Panc1 (cell line): ENCODE results near the gene ABL1. TPM values are rescaled to one million over a fixed set of nuclear protein-coding genes. Genes with fewer than 3 reads are reported as not detected.

Experiments
- ATAC-seq: fragments of 200-7000 bp; cut with Tn5 transposase; 2 replicates; pipeline ENCODE4 v1.9.1; 2020; ENCODE audit warnings: mild to moderate bottlenecking, moderate library complexity
- BruUV-seq: library from RNA; stranded (reverse); fragments of 400-500 nt; replicated peaks from 2 replicates; lab custom pipeline; 2021; lab: Mats Ljungman, UMichigan
- CTCF ChIA-PET: fragments of 300-600 bp; sonication (Branson Sonifier 250); formaldehyde crosslinking; loops from one replicate; lab custom pipeline; 2022; ENCODE audit warnings: antibody characterized with exemption; lab: Charles Lee
- POLR2A ChIA-PET: fragments of 300-600 bp; sonication (Branson Sonifier 250); formaldehyde crosslinking; loops from one replicate; lab custom pipeline; 2022; ENCODE audit warnings: antibody characterized with exemption; lab: Charles Lee
- DNase-seq: peaks from one replicate; pipeline ENCODE4 v3.0.0-alpha.2; 2010; ENCODE audit warnings: low read depth, low spot score
- H3K27ac ChIP-seq: 2 replicates; pipeline ENCODE4 v1.5.1; 2011; ENCODE audit warnings: mild to moderate bottlenecking, low read length, inconsistent platforms
- H3K27me3 ChIP-seq: fragments of 200-500 bp; sonication (Bioruptor generic); 2 replicates; pipeline ENCODE4 v1.6.0; 2014; ENCODE audit warnings: low read length, inconsistent platforms; ENCODE audit not compliant: control insufficient read depth, insufficient read depth
- H3K36me3 ChIP-seq: fragments of 200-500 bp; sonication (Bioruptor generic); 2 replicates; pipeline ENCODE4 v1.5.1; 2014; ENCODE audit warnings: inconsistent platforms, mild to moderate bottlenecking, low read length, moderate library complexity; ENCODE audit not compliant: control insufficient read depth, insufficient read depth
- H3K4me1 ChIP-seq: 2 replicates; pipeline ENCODE4 v1.5.1; 2011; ENCODE audit warnings: inconsistent platforms, mild to moderate bottlenecking, low read length, moderate library complexity; ENCODE audit not compliant: control insufficient read depth, insufficient read depth
- H3K4me3 ChIP-seq, 2 experiments: 2 replicates each; pipeline ENCODE4 v1.5.1; 2011 to 2012; ENCODE audit warnings: low read depth in 2 of 2, low read length in 2 of 2, mild to moderate bottlenecking in 2 of 2, inconsistent platforms in 1 of 2, moderate library complexity in 1 of 2
- H3K9me3 ChIP-seq: fragments of 200-500 bp; sonication (Bioruptor generic); 2 replicates; pipeline ENCODE4 v1.5.1; 2014; ENCODE audit warnings: low read depth, mild to moderate bottlenecking, inconsistent platforms, low read length, moderate library complexity; ENCODE audit not compliant: control insufficient read depth, insufficient read depth
- POLR2AphosphoS5 ChIP-seq: IDR thresholded peaks from 2 replicates; pipeline ENCODE4 v1.6.1; 2012; ENCODE audit warnings: mild to moderate bottlenecking, low read depth, low read length, moderate library complexity
- SIN3A ChIP-seq: IDR thresholded peaks from 2 replicates; pipeline ENCODE4 v1.6.1; 2012; ENCODE audit warnings: low read depth, mild to moderate bottlenecking, low read length, moderate library complexity, borderline replicate concordance; ENCODE audit not compliant: insufficient read depth
- TCF7L2 ChIP-seq: IDR thresholded peaks from 2 replicates; pipeline ENCODE4 v1.6.1; 2011; ENCODE audit warnings: mild to moderate bottlenecking, low read depth, low read length, inconsistent platforms
- in situ Hi-C: cut with HindIII; loops from 2 replicates; pipeline ENCODE4 v1.10.0; 2016; ENCODE audit warnings: low sequenced_read_pairs, low pct_unique_long_range_greater_than_20kb
- intact Hi-C: fragments of 100-400 bp; cut with micrococcal nuclease; formaldehyde crosslinking; loops from one replicate; pipeline ENCODE4 v1.10.0; 2022; ENCODE audit not compliant: unreplicated experiment
- total RNA-seq: library from RNA; stranded (reverse); gene quantifications from one replicate; pipeline ENCODE4 v1.2.1, GENCODE V29; 2021; ENCODE audit not compliant: unreplicated experiment
- TF ChIP-seq, protein P1 (sequence below): fragments of 450-650 bp; IDR thresholded peaks from 2 replicates; pipeline ENCODE4 v1.5.1; 2017; ENCODE audit warnings: mild to moderate bottlenecking
- TF ChIP-seq, protein P2 (sequence below), 2 experiments: IDR thresholded peaks; 2 replicates each; pipeline ENCODE4 v1.6.1; 2011 to 2012; ENCODE audit warnings: low read depth in 2 of 2, control low read depth in 1 of 2, low read length in 1 of 2, mild to moderate bottlenecking in 1 of 2, moderate library complexity in 1 of 2; ENCODE audit not compliant: insufficient read depth in 1 of 2

Gene ABL1
- total RNA-seq, 1 experiment from 2014 or later = 48.4 TPM

DNA sequence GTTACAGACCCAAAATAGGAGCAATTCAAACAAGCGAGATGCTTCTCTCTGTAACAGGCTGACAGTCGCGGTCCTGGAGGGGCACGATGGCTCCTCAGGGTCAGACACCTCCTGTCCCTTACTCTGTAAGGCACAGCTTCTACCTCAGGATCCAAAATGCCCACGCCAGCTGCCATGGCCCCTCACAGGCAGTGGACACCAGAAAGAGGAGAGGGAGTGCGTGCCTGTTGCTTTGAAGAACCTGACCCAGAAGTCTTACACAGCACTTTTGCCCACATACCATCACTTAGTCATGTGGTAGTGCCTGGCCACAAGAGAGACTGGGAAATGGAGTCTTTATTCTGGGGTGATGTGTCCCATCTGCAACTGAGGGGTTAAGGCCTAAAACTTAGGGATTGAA, 11.6 kb upstream of the ABL1 start:
- no peaks in the 10 kb centered on the region for H3K9me3 ChIP-seq
- DNase-seq = no peak
- peaks cover 20% of the 10 kb centered on the region for H3K4me1 ChIP-seq
- H3K27me3 ChIP-seq = no peaks in the 10 kb centered on the region
- intact Hi-C loops = no loop called here
- ATAC-seq = no peak
- CTCF ChIA-PET = no interaction called here
- H3K4me3 ChIP-seq = no peak overlapping the region
- POLR2A ChIA-PET = interaction anchor here (0.6 kb wide), 1 partner anchor 19 kb away, joined by 3 read pairs; no protein-coding TSS in a partner anchor
- in situ Hi-C loops = no loop called here
- no TSS peak for BruUV-seq
- TF ChIP-seq, protein P1, sequence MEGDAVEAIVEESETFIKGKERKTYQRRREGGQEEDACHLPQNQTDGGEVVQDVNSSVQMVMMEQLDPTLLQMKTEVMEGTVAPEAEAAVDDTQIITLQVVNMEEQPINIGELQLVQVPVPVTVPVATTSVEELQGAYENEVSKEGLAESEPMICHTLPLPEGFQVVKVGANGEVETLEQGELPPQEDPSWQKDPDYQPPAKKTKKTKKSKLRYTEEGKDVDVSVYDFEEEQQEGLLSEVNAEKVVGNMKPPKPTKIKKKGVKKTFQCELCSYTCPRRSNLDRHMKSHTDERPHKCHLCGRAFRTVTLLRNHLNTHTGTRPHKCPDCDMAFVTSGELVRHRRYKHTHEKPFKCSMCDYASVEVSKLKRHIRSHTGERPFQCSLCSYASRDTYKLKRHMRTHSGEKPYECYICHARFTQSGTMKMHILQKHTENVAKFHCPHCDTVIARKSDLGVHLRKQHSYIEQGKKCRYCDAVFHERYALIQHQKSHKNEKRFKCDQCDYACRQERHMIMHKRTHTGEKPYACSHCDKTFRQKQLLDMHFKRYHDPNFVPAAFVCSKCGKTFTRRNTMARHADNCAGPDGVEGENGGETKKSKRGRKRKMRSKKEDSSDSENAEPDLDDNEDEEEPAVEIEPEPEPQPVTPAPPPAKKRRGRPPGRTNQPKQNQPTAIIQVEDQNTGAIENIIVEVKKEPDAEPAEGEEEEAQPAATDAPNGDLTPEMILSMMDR = no peak
- no peak for TF ChIP-seq TCF7L2
- peak overlapping the region; percentile 2; the same call in 1 of the 2 replicates for H3K27ac ChIP-seq
- no peaks in the 10 kb centered on the region for H3K36me3 ChIP-seq

DNA sequence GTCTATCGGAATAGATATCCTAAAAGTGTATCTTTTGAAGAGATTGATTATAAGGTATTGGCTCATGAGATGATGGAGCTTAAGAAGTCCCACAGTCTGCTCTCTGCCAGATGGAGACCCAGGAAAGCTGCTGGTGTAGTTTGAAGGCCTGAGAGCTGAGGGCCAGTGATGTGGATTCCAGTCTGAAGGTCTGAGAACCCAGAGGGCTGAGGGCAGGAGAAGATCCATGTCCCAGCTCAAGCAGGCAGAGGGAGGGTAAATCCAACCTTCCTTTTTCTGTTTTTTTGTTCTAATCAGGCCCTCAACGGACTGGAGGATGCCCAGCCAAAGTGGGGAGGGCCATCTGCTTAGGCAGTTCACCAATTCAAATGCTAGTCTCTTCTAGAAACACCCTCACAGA, 11.0 kb upstream of the ABL1 start:
- CTCF ChIA-PET = no interaction called here
- in situ Hi-C loops = no loop called here
- no TSS peak for BruUV-seq

More for the DNA sequence above, 11.0 kb upstream of the ABL1 start:
- Histone ChIP-seq H3K4me1 (peaks cover 20% of the 10 kb centered on the region), H3K9me3 (no peaks in the 10 kb centered on the region), H3K27me3 (no peaks in the 10 kb centered on the region), H3K4me3 (no peak overlapping the region), H3K27ac (peak overlapping the region; percentile 66; the same call in 1 of the 2 replicates), H3K36me3 (no peaks in the 10 kb centered on the region)
- ATAC-seq (peak; percentile 38; the same call in 1 of the 2 replicates), DNase-seq (no peak)
- intact Hi-C loops = no loop called here
- POLR2A ChIA-PET = no interaction called here
- TF ChIP-seq, protein P2, sequence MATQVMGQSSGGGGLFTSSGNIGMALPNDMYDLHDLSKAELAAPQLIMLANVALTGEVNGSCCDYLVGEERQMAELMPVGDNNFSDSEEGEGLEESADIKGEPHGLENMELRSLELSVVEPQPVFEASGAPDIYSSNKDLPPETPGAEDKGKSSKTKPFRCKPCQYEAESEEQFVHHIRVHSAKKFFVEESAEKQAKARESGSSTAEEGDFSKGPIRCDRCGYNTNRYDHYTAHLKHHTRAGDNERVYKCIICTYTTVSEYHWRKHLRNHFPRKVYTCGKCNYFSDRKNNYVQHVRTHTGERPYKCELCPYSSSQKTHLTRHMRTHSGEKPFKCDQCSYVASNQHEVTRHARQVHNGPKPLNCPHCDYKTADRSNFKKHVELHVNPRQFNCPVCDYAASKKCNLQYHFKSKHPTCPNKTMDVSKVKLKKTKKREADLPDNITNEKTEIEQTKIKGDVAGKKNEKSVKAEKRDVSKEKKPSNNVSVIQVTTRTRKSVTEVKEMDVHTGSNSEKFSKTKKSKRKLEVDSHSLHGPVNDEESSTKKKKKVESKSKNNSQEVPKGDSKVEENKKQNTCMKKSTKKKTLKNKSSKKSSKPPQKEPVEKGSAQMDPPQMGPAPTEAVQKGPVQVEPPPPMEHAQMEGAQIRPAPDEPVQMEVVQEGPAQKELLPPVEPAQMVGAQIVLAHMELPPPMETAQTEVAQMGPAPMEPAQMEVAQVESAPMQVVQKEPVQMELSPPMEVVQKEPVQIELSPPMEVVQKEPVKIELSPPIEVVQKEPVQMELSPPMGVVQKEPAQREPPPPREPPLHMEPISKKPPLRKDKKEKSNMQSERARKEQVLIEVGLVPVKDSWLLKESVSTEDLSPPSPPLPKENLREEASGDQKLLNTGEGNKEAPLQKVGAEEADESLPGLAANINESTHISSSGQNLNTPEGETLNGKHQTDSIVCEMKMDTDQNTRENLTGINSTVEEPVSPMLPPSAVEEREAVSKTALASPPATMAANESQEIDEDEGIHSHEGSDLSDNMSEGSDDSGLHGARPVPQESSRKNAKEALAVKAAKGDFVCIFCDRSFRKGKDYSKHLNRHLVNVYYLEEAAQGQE (IDR thresholded peaks at IDR 0.05; ENCODE audit: insufficient read depth in 1 of 2, low read depth in 2 of 2, low read length in 1 of 2) = no peak
- TF ChIP-seq SIN3A (no peak), POLR2AphosphoS5 (no peak), TCF7L2 (no peak)
- TF ChIP-seq, protein P1 = no peak
